Hepatocyte (in vitro differentiated cells): Measurements from ENCODE around the gene ANKS4B.

Experiments used
- CTCF ChIP-seq: fragments of 200-600 bp; sonication (generic); IDR thresholded peaks from 2 replicates; pipeline ENCODE4 v1.5.1; 2016; ENCODE audit warnings: antibody characterized with exemption, mild to moderate bottlenecking; ENCODE audit not compliant: poor library complexity
- EZH2 ChIP-seq: fragments of 200-600 bp; sonication (generic); IDR thresholded peaks from 2 replicates; pipeline ENCODE4 v1.6.1; 2016; ENCODE audit warnings: antibody characterized with exemption, mild to moderate bottlenecking, borderline replicate concordance

- TF ChIP-seq CTCF (no peak), EZH2 (no peak)
Observed at GRCh38 chr16:21197112-21197511, 36.4 kb upstream of the ANKS4B start.
